Neural progenitor cell (in vitro differentiated cells): ENCODE measurements around the gene PEX12. TPM values are rescaled to one million over a fixed set of nuclear protein-coding genes. Genes with fewer than 3 reads are reported as not detected.
A peak's percentile ranks its signal among the peaks of the same experiment; 100 is the strongest.

Experiments
- DNase-seq: peaks from one replicate; pipeline ENCODE4 v3.0.0-alpha.2; 2016; ENCODE audit warnings: low spot score
- H2AFZ ChIP-seq: fragments of 200-600 bp; sonication (generic); replicated peaks from 2 replicates; pipeline ENCODE4 v1.6.1; 2016; ENCODE audit warnings: antibody characterized with exemption
- H3F3A ChIP-seq: fragments of 200-600 bp; sonication (generic); 2 replicates; pipeline ENCODE4 v1.6.1; 2016; ENCODE audit warnings: antibody characterized with exemption, low read depth
- H3K27ac ChIP-seq: fragments of 200-600 bp; sonication (generic); 2 replicates; pipeline ENCODE4 v1.5.1; 2016; ENCODE audit warnings: mild to moderate bottlenecking
- H3K27me3 ChIP-seq: fragments of 200-600 bp; sonication (generic); 2 replicates; pipeline ENCODE4 v1.6.1; 2016; ENCODE audit warnings: mild to moderate bottlenecking, moderate library complexity
- H3K36me3 ChIP-seq: fragments of 200-600 bp; sonication (generic); 2 replicates; pipeline ENCODE4 v1.5.1; 2016
- H3K4me1 ChIP-seq: fragments of 200-600 bp; sonication (generic); 2 replicates; pipeline ENCODE4 v1.6.1; 2016; ENCODE audit warnings: mixed run types
- H3K4me2 ChIP-seq: fragments of 200-600 bp; sonication (generic); 2 replicates; pipeline ENCODE4 v1.6.1; 2016
- H3K4me3 ChIP-seq: fragments of 200-600 bp; sonication (generic); 2 replicates; pipeline ENCODE4 v1.5.1; 2016
- H3K79me2 ChIP-seq: fragments of 200-600 bp; sonication (generic); 2 replicates; pipeline ENCODE4 v1.6.1; 2016; ENCODE audit warnings: low read depth
- H3K9ac ChIP-seq: fragments of 200-600 bp; sonication (generic); 2 replicates; pipeline ENCODE4 v1.6.1; 2016
- H3K9me3 ChIP-seq: fragments of 200-600 bp; sonication (generic); 2 replicates; pipeline ENCODE4 v1.5.1; 2016; ENCODE audit warnings: low read depth
- H4K20me1 ChIP-seq: fragments of 200-600 bp; sonication (generic); 2 replicates; pipeline ENCODE4 v1.6.1; 2016; ENCODE audit warnings: low read depth
- H3K27ac Mint-ChIP-seq: 3 replicates; pipeline ENCODE4 v1.8.0; 2021; ENCODE audit warnings: mixed read lengths
- H3K27me3 Mint-ChIP-seq: 2 replicates; pipeline ENCODE4 v1.8.0; 2022; ENCODE audit warnings: low read depth, mild to moderate bottlenecking, inconsistent platforms, moderate library complexity, mixed read lengths; ENCODE audit not compliant: insufficient read depth
- H3K36me3 Mint-ChIP-seq: 3 replicates; pipeline ENCODE4 v1.8.0; 2021; ENCODE audit warnings: mixed read lengths
- H3K4me1 Mint-ChIP-seq: 3 replicates; pipeline ENCODE4 v1.8.0; 2021; ENCODE audit warnings: mixed read lengths
- H3K4me3 Mint-ChIP-seq: 3 replicates; pipeline ENCODE4 v1.8.0; 2021; ENCODE audit warnings: mild to moderate bottlenecking, moderate library complexity, mixed read lengths
- H3K9me3 Mint-ChIP-seq: 3 replicates; pipeline ENCODE4 v1.8.0; 2020; ENCODE audit warnings: mixed read lengths
- EZH2 ChIP-seq: fragments of 200-600 bp; sonication (generic); IDR thresholded peaks from 2 replicates; pipeline ENCODE4 v1.6.1; 2017; ENCODE audit warnings: antibody characterized with exemption, mild to moderate bottlenecking, moderate library complexity
- EZH2phosphoT487 ChIP-seq: fragments of 200-600 bp; sonication (generic); IDR thresholded peaks from 2 replicates; pipeline ENCODE4 v1.6.1; 2017; ENCODE audit warnings: antibody characterized with exemption
- total RNA-seq: library from RNA; depleted of rRNA; stranded (reverse); fragments of >200 nt; gene quantifications from 2 replicates; pipeline ENCODE4 v1.2.3, GENCODE V29; 2015; ENCODE audit warnings: low replicate concordance
- TF ChIP-seq, protein P1 (sequence below): fragments of 200-600 bp; sonication (generic); IDR thresholded peaks from 2 replicates; pipeline ENCODE4 v1.5.1; 2017; ENCODE audit warnings: antibody characterized with exemption, mild to moderate bottlenecking

The PEX12 gene
- total RNA-seq, 1 donor from 2014 or later = 7.0 TPM

- H3K9me3 Mint-ChIP-seq = no peaks in the 10 kb centered on the region
- Histone ChIP-seq H3K27ac (no peak within 1 kb of the TSS), H3K9me3 (no peaks in the 10 kb centered on the region), H4K20me1 (no peaks in the 10 kb centered on the region), H3K79me2 (no peaks in the 10 kb centered on the region), H3F3A (no peaks in the 10 kb centered on the region), H3K4me1 (no peaks in the 10 kb centered on the region), H3K36me3 (no peaks in the 10 kb centered on the region), H3K27me3 (peaks cover 57% of the 10 kb centered on the region), H3K4me2 (no peak within 1 kb of the TSS), H3K4me3 (no peak within 1 kb of the TSS), H3K9ac (no peak within 1 kb of the TSS), H2AFZ (no peak within 1 kb of the TSS)
- H3K36me3 Mint-ChIP-seq = no peaks in the 10 kb centered on the region
- no peaks in the 10 kb centered on the region for H3K4me1 Mint-ChIP-seq
- DNase-seq = no peak
- H3K27me3 Mint-ChIP-seq = no peaks in the 10 kb centered on the region
- no peak within 1 kb of the TSS for H3K4me3 Mint-ChIP-seq
- TF ChIP-seq EZH2 = no peak
- H3K27ac Mint-ChIP-seq = no peak within 1 kb of the TSS
Observed at GRCh38 chr17:35560703-35561102, 17.7 kb downstream of the PEX12 start, which contains the start of gene SLFN14. TSS of gene SLFN14 (minus strand) at chr17:35560819. CDS start at chr17:35558062, 2,757 bp downstream.

DNA sequence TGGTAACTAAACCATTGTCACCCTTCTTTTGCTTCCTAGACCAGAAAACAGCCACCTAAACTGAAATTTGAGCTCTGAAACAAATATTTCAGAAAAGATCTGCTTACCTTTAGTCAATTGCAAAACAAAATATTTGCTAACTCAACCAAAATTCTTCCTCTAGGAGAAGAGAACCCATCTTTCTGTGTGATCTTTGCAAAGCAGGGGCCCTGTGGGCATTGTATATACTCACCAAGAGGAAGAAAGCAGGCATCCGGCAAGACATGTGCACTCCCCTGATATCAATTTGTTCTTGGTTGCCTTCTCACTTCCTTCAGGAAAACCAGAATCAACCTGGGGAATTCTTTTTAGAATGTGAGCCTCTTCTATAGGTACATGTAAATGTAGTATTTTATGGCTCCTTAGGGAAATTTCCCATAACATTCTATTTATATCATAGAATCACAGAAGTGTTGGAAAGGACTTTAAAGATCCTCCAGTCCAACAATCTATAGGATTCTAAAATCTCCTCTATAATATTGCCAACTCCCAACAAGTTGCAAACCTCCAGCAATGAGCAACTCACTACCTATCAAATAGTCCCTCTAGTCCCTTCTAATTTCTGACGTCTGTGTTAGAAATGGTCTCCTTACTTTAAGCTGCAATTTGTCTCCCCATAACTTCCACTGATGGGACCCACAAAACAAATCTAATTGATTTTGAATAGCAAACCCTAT lies 18.7 kb downstream of the PEX12 start:
- Histone ChIP-seq H3K9ac (no peak overlapping the region), H3K4me2 (no peak overlapping the region), H3K27me3 (peaks cover 46% of the 10 kb centered on the region), H3K79me2 (no peaks in the 10 kb centered on the region), H3K27ac (no peak overlapping the region), H4K20me1 (no peaks in the 10 kb centered on the region), H3K4me3 (no peak overlapping the region), H3K4me1 (no peaks in the 10 kb centered on the region), H3K9me3 (no peaks in the 10 kb centered on the region), H3F3A (no peaks in the 10 kb centered on the region), H3K36me3 (no peaks in the 10 kb centered on the region), H2AFZ (no peak overlapping the region)
- TF ChIP-seq EZH2phosphoT487 = no peak
- no peak for TF ChIP-seq EZH2
- TF ChIP-seq, protein P1, sequence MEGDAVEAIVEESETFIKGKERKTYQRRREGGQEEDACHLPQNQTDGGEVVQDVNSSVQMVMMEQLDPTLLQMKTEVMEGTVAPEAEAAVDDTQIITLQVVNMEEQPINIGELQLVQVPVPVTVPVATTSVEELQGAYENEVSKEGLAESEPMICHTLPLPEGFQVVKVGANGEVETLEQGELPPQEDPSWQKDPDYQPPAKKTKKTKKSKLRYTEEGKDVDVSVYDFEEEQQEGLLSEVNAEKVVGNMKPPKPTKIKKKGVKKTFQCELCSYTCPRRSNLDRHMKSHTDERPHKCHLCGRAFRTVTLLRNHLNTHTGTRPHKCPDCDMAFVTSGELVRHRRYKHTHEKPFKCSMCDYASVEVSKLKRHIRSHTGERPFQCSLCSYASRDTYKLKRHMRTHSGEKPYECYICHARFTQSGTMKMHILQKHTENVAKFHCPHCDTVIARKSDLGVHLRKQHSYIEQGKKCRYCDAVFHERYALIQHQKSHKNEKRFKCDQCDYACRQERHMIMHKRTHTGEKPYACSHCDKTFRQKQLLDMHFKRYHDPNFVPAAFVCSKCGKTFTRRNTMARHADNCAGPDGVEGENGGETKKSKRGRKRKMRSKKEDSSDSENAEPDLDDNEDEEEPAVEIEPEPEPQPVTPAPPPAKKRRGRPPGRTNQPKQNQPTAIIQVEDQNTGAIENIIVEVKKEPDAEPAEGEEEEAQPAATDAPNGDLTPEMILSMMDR = no peak
- H3K4me1 Mint-ChIP-seq = peaks cover 3% of the 10 kb centered on the region
- no peaks in the 10 kb centered on the region for H3K27me3 Mint-ChIP-seq
- H3K9me3 Mint-ChIP-seq = no peaks in the 10 kb centered on the region
- no peak overlapping the region for H3K4me3 Mint-ChIP-seq
- no peaks in the 10 kb centered on the region for H3K36me3 Mint-ChIP-seq
- no peak for DNase-seq
- H3K27ac Mint-ChIP-seq = no peak overlapping the region

GRCh38 chr17:35557353-35557752 lies 21.0 kb downstream of the PEX12 start:
- Mint-ChIP-seq H3K4me3 (no peak overlapping the region), H3K36me3 (no peaks in the 10 kb centered on the region), H3K9me3 (no peaks in the 10 kb centered on the region), H3K27me3 (peaks cover 2% of the 10 kb centered on the region), H3K4me1 (peaks cover 3% of the 10 kb centered on the region), H3K27ac (no peak overlapping the region)
- Histone ChIP-seq H3K9me3 (no peaks in the 10 kb centered on the region), H3K27me3 (peaks cover 33% of the 10 kb centered on the region), H2AFZ (no peak overlapping the region), H3F3A (no peaks in the 10 kb centered on the region), H4K20me1 (no peaks in the 10 kb centered on the region), H3K36me3 (no peaks in the 10 kb centered on the region), H3K9ac (no peak overlapping the region), H3K4me3 (no peak overlapping the region), H3K79me2 (no peaks in the 10 kb centered on the region), H3K27ac (no peak overlapping the region), H3K4me1 (no peaks in the 10 kb centered on the region), H3K4me2 (no peak overlapping the region)
- no peak for DNase-seq
- TF ChIP-seq EZH2 = no peak
- TF ChIP-seq, protein P1 = no peak
- no peak for TF ChIP-seq EZH2phosphoT487

DNA sequence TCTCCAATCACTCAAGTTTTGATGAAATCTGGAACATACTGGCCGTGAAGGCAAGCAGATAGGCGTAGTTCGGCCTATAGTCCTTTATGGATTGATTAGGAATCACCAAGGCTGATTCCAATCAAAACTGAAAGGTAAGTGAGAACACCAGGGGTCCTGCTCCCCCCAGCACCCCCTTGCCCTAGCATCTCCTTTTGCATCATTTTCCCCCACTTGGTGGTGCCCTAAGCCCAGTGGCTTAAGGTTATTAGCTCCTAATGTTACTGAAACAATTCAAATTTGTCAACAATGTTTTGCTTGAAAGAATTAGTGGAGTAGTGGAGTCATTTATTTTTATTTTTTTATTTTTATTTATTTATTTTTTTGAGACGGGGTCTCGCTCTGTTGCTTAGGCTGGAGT lies 22.7 kb downstream of the PEX12 start:
- no peak overlapping the region for H3K27ac ChIP-seq
- Mint-ChIP-seq H3K4me3 (no peak overlapping the region), H3K27me3 (peaks cover 2% of the 10 kb centered on the region), H3K36me3 (no peaks in the 10 kb centered on the region), H3K9me3 (no peaks in the 10 kb centered on the region), H3K27ac (no peak overlapping the region), H3K4me1 (peaks cover 3% of the 10 kb centered on the region)
- H3F3A ChIP-seq = no peaks in the 10 kb centered on the region
- no peaks in the 10 kb centered on the region for H3K9me3 ChIP-seq
- no peaks in the 10 kb centered on the region for H3K36me3 ChIP-seq
- no peaks in the 10 kb centered on the region for H4K20me1 ChIP-seq
- H3K4me1 ChIP-seq = no peaks in the 10 kb centered on the region
- no peaks in the 10 kb centered on the region for H3K79me2 ChIP-seq
- H2AFZ ChIP-seq = no peak overlapping the region
- no peak for DNase-seq
- TF ChIP-seq, protein P1 = peak; percentile 13
- TF ChIP-seq EZH2 (no peak), EZH2phosphoT487 (no peak)
- no peak overlapping the region for H3K9ac ChIP-seq
- no peak overlapping the region for H3K4me3 ChIP-seq
- no peak overlapping the region for H3K4me2 ChIP-seq
- peaks cover 33% of the 10 kb centered on the region for H3K27me3 ChIP-seq
